HUDEP-2 (cell line): ENCODE results near the gene DPM2.

Experiments used
- DNase-seq, 76 experiments: peaks; one replicate each; lab custom pipeline; 2025; ENCODE audit not compliant: unreplicated experiment in 76 of 76; lab: John Stamatoyannopoulos, UW

DPM2 gene

GRCh38 chr9:127903557-127904475 is 33.8 kb downstream of the DPM2 start:
- peak in 67 of 76 experiments; percentile 21 to 83 (median 59) for DNase-seq

DNA sequence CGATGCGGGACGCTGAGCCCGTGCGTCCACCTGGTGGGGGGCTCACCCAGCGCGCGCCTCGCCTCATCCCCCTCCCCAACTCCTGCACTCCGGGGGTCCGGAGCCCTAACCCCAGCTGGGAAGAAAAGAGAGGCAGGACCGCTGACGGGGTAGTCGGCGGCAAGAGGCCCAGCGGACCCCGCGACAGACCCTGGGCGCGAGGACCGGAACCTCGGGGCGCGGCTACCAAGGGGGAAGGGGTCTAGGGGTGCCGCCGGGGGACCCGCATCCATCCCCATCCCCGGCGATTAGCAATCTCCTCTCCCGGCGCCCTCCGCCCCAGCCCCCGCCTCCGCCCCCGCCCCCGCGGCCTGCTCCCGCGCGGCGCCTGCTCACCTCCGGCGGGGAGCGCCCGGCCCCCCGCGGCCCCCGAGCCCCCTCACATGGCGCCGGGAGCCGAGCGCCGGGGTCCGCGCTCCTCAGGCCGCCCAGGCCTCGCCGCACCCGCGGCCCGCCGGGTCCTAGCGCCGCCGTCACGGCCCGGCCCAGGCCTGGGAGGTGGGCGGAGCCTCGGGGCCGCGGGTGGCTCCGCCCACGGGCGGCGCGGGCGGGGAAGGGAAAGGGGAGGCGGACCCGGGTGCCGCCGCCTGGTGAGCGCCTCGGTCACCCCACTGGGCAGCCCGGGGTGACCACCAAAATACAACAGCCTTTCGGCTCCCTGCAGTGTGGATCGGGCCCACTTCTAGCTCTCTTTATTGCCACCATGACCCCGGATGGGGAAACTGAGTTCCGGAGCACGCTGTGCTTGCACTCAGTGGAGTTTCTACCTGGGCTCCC is 38.3 kb downstream of the DPM2 start, which contains the start of gene ST6GALNAC6:
TSS of gene ST6GALNAC6 (minus strand) at position 476 of the 816 bp plus-strand sequence. CDS start 1,622 bp downstream, outside the sequence.
- peak in 53 of 76 experiments; percentile 10 to 79 (median 44) for DNase-seq

GRCh38 chr9:127898433-127899127 is 39.1 kb downstream of the DPM2 start:
- DNase-seq: peak in 8 of 76 experiments; percentile 25 to 57 (median 32)

DNA sequence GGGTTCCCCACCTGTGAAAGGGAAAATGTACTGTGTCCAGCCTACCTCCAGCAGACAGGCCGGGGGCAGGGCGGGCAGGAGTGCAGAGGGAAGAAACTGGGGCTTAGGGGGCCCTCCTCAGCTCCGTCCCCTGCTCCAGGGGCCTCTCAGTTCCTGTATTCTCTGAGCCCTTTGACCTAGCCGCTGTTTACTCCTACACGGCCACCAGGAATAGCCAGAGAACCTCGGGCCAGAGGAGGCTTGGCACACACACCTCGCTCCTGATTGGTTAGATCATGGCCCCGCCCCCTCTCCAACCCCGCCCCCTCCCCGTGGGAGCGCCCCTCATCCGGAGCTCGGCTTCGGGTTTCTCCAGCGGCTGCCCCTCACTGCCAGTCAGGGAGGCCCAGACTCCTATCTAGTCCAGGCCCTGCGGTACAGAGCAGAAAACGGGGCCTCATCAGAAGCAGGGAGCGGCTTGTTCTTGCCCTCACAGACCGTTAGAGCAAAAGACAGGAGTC is 40.4 kb downstream of the DPM2 start:
- peak in 68 of 76 experiments; percentile 25 to 89 (median 70) for DNase-seq

- no peak for DNase-seq
Measured at GRCh38 chr9:127896395-127897192, 41.1 kb downstream of the DPM2 start.

- no peak for DNase-seq
Measured at GRCh38 chr9:127895811-127896210, 41.8 kb downstream of the DPM2 start.

DNA sequence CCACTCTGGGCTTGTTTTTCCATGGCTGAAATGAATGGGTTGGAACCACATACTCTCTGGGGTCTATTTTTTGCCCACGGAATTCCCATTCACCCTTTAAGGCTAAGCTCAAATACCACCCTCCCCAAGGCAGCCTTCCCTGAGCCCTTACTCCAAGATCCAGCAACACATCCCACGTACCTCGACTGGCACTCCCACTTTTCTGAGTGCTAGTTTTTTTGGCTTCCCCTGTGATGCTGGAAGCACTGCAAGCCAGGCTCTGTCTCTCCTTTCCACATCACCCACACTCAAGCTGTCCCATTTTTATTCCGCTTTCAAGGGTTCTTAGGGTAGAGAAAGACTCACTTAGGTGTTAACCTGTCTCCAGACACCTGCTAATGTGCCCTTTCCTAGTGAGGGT is 44.3 kb downstream of the DPM2 start:
- DNase-seq: no peak

- DNase-seq: no peak
Measured at GRCh38 chr9:127892831-127893230, 44.8 kb downstream of the DPM2 start.

DNA sequence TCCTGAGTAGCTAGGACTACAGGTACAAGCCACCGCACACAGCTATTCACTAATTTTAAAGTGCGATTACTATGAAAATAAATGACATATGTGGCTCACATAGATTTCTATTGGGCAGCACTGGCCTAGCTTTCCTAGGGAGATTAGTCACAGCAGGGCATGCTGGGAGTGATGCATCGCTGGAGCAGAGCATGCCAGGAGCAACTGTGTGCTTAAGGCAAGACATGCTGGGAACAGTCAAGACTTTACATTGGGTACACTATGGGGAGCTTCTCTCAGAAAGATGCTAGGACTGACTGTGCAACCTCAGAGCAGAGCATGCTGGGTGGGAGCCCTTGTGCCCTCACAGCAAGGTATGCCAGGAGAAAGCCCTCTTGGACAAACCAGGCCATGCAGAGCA is 47.6 kb downstream of the DPM2 start:
- DNase-seq: no peak

DNA sequence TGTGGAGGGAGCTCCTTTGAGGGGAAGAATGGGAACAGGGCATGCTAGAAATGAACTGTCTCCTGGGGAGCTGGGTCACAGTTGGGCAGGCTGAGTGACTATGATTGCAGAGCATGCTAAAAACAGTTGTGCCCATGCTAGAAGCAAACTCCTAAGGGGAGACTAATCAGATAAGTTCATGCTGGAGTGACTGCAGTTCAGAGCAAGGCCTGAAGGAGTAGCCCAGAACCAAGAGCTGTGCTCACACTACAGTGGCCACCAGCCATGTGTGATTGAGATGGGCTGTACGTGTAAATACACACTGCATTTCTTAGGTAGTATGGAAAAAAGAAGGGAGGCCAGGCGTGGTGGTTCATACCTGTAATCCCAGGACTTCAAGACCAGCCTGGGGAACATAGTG is 49.9 kb downstream of the DPM2 start:
- peak in 54 of 76 experiments; percentile 14 to 74 (median 38) for DNase-seq

DNA sequence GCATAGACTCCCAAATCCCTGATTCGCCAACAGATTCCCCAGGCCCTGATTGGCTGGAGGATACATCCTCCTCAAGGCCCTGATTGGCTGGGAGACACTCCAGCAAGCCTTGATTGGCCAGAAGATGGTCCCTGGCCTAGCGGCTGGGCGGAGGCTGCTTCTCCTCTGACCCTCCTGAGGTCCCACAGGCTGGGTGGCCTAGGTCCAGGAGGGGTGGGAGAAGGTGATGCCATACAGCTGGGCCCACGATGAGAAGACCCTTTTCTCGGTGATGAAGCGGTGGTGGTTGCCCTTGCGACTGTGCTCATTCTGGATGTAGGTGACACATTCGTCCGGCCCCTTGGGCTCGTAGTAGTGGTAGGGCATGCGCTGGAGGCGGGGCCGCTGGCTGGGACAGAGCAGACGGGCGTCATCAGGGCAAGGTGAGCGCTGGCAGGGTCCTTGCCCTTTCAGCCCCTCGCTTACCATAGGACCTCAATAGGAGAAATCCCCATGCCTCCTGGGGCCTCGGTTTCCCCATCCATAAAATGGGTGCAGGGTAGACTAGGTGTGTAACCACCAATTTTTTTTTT is 51.2 kb downstream of the DPM2 start:
- DNase-seq: no peak

DNA sequence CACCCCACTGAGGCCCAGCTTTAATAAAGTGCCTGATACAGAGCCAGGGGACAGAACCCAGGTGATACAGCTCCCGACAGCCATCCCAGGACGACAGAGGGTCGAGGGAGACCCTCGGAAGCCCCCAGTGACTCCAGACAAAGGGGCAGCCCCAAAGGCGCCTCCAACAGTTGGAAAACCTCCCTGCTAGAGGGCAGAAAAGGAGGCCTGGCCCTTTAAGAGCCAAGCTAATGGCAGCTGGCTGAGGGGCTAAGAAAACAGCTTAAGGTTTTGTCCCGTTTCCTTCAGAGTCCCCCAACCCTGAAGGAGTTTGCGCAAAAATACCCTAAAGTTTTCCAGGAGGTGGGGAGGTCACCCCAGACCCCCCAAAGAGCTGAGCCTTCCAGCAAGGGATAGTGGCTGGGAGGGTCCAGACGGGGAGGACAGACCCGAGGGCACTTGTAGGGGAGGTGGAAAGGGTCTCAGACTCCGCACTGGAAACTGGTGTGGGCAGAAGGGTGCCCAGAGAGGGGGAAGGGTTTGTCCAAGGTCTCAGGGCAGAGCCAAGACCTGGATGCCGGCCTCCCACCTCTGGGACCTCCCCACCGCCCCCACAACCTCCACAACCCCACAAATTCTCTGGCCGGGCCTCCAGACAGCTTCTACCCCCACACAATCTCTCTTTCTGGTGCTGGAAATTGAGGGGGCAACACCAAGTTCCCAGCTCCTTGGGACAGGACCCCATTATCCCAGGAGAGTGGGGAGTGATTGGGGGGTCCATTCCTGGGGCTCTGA is 52.0 kb downstream of the DPM2 start:
- no peak for DNase-seq
